Ascending aorta (tissue), 2 donors: Measurements from ENCODE around the gene STEAP3. TPM values are rescaled to one million over a fixed set of nuclear protein-coding genes. Genes with fewer than 3 reads are reported as not detected.

Experiments
- DNase-seq, 2 donors: peaks; one replicate each; pipeline ENCODE4 v3.0.0-alpha.2; 2019; ENCODE audit warnings: low spot score in 2 of 2
- H3K27ac ChIP-seq, 2 donors: fragments of 200-600 bp; sonication (generic); one replicate each; pipeline ENCODE4 v1.5.1; 2016 to 2017; ENCODE audit warnings: mild to moderate bottlenecking in 1 of 2
- H3K27me3 ChIP-seq: fragments of 200-600 bp; sonication (generic); one replicate; pipeline ENCODE4 v1.5.1; 2017
- H3K36me3 ChIP-seq, 2 donors: fragments of 200-600 bp; sonication (generic); one replicate each; pipeline ENCODE4 v1.5.1; 2016
- H3K4me1 ChIP-seq, 2 donors: fragments of 200-600 bp; sonication (generic); one replicate each; pipeline ENCODE4 v1.5.1; 2016 to 2017; ENCODE audit warnings: mild to moderate bottlenecking in 1 of 2
- H3K4me3 ChIP-seq, 2 donors: fragments of 200-600 bp; sonication (generic); one replicate each; pipeline ENCODE4 v1.5.1; 2016 to 2017; ENCODE audit warnings: mild to moderate bottlenecking in 1 of 2
- H3K9me3 ChIP-seq, 2 donors: fragments of 200-600 bp; sonication (generic); one replicate each; pipeline ENCODE4 v1.5.1; 2016
- intact Hi-C: fragments of 100-400 bp; cut with DNase I; formaldehyde crosslinking; loops from one replicate; pipeline ENCODE4 v1.15.1; 2023
- total RNA-seq: library from RNA; depleted of rRNA; stranded (reverse); fragments of >200 nt; gene quantifications from one replicate; pipeline ENCODE4 v1.1.0, GENCODE V29; 2016
- TF ChIP-seq, protein P1 (sequence below), 3 experiments: fragments of 200-600 bp in 2 of 3; fragments of 450-650 bp in 1 of 3; sonication (generic) in 2 of 3; IDR thresholded peaks; one replicate each; pipeline ENCODE4 v1.5.1; 2016 to 2019; ENCODE audit warnings: antibody characterized with exemption in 3 of 3, mild to moderate bottlenecking in 1 of 3, moderate library complexity in 1 of 3

STEAP3 gene
- total RNA-seq, 1 donor from 2014 or later = 34.5 TPM

DNA sequence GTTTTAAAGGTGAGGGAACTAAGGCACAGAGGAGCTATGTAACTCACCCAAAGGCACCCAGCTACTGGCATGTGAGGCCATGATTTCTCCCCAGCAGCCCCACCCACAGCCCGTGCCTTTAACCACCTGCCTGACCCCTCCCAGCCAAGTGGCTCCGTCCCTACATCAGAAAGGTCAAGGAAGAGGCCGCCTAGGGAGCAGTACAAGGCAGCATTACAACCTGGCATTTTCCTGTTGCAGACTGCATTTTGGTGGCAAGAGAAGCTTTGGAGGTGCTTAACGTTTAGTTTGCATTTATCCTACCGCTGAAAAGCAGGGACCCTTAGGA is 17.5 kb downstream of the STEAP3 start:
- no peak for DNase-seq
- TF ChIP-seq, protein P1, sequence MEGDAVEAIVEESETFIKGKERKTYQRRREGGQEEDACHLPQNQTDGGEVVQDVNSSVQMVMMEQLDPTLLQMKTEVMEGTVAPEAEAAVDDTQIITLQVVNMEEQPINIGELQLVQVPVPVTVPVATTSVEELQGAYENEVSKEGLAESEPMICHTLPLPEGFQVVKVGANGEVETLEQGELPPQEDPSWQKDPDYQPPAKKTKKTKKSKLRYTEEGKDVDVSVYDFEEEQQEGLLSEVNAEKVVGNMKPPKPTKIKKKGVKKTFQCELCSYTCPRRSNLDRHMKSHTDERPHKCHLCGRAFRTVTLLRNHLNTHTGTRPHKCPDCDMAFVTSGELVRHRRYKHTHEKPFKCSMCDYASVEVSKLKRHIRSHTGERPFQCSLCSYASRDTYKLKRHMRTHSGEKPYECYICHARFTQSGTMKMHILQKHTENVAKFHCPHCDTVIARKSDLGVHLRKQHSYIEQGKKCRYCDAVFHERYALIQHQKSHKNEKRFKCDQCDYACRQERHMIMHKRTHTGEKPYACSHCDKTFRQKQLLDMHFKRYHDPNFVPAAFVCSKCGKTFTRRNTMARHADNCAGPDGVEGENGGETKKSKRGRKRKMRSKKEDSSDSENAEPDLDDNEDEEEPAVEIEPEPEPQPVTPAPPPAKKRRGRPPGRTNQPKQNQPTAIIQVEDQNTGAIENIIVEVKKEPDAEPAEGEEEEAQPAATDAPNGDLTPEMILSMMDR (IDR thresholded peaks at IDR 0.05) = no peak
- Histone ChIP-seq H3K4me1 (peaks cover 9 to 12% of the 10 kb centered on the region in 2 donors), H3K9me3 (peaks cover 0 to 3% of the 10 kb centered on the region in 2 donors), H3K27me3 (no peaks in the 10 kb centered on the region), H3K36me3 (peaks cover 8 to 10% of the 10 kb centered on the region in 2 donors), H3K27ac (peak overlapping the region; percentile 68 to 91), H3K4me3 (no peak overlapping the region)
- intact Hi-C loops = no loop called here

DNA sequence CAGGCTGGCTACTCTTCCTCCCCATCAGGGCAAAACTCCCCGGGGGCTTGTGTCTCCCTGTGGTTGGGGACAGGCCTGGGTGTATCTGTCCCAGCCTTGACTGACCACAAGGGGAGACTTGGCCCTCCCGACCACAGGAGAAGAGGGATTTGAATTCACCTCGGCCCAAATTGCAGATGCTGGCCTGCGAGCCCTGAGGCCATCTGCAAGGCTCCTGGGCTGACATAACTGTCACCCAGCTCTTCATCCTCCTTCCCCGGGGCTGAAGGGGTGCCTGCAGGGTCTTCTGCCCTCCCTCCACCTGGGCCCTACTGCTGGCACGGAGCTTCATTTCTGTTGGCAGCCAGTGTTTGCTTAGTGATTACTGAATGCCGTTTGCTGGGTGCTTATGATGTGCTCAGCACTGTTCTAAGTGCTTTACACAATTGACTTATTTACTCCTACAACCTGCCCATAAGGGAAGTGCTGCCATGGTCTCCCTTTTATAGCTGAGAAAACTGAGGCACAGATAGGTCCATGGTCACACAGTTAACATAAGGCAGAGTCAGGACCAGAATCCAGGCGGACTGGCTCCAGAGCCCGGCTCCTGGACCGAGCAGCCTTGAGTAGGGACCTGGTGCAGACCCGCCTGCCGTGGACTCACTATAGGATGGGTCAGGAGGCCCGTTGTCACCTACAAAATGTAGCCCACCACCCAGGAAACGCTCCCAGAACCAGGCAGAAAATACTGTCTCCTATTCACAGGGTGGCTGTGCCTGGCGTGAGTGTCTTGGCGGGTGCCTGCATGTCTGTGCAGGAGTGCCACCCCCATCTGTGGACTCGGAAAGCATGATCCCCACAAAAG is 18.9 kb downstream of the STEAP3 start:
- peaks cover 0 to 3% of the 10 kb centered on the region in 2 donors for H3K9me3 ChIP-seq
- intact Hi-C loops = no loop called here
- peaks cover 9 to 12% of the 10 kb centered on the region in 2 donors for H3K36me3 ChIP-seq
- peak overlapping the region in 1 of 2 donors; percentile 48 for H3K27ac ChIP-seq
- H3K4me1 ChIP-seq = peaks cover 9 to 12% of the 10 kb centered on the region in 2 donors
- H3K27me3 ChIP-seq = no peaks in the 10 kb centered on the region
- no peak overlapping the region for H3K4me3 ChIP-seq
- TF ChIP-seq, protein P1 (IDR thresholded peaks at IDR 0.05) = no peak
- no peak for DNase-seq

DNA sequence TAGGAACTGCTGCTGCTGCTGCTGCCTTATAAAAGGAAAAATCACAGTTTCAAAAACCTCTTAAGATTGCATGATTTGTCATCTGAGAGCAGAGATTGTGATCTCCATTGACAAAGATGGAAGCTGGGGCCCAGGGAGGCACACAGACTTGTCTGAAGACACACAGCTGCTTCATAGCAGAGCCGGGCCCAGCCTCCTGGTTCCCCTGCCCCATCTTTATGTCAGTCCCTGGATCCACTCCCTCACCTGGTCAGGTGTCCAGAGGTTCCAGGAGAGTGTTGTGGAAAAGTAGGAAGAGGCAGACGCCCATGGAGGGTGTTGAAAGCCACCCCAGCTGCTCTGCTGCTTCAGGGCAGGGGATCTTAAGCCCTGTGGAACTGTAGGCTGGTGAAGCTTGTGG is 20.0 kb downstream of the STEAP3 start:
- peaks cover 0 to 3% of the 10 kb centered on the region in 2 donors for H3K9me3 ChIP-seq
- H3K27me3 ChIP-seq = no peaks in the 10 kb centered on the region
- peaks cover 9 to 12% of the 10 kb centered on the region in 2 donors for H3K4me1 ChIP-seq
- peaks cover 15% of the 10 kb centered on the region in 2 donors for H3K36me3 ChIP-seq
- no peak overlapping the region for H3K27ac ChIP-seq
- intact Hi-C loops = no loop called here
- no peak for DNase-seq
- TF ChIP-seq, protein P1 (IDR thresholded peaks at IDR 0.05) = no peak
- H3K4me3 ChIP-seq = no peak overlapping the region

DNA sequence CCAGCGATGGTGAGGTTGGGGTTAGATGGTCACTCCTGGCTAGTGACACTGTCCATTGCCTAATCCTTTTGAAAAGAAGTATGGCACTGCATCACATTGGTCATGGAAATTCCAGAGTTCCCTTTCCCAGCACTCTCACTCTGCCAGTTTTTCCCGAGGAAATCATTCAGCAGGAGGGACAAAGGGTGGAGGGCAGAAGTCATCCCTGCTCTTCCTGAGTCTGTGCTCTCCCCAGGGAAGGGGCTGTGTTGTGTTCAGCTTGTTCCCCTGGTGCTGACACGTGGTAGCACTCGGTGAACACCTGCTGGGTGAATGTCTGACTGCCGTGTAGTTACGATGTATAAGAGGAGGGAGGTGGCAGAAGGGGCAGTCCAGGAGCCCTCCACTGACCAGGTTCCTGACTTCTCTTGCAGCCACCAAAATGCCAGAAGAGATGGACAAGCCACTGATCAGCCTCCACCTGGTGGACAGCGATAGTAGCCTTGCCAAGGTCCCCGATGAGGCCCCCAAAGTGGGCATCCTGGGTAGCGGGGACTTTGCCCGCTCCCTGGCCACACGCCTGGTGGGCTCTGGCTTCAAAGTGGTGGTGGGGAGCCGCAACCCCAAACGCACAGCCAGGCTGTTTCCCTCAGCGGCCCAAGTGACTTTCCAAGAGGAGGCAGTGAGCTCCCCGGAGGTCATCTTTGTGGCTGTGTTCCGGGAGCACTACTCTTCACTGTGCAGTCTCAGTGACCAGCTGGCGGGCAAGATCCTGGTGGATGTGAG is 21.6 kb downstream of the STEAP3 start:
- H3K27ac ChIP-seq = no peak overlapping the region
- TF ChIP-seq, protein P1 (IDR thresholded peaks at IDR 0.05) = no peak
- no peak for DNase-seq

DNA sequence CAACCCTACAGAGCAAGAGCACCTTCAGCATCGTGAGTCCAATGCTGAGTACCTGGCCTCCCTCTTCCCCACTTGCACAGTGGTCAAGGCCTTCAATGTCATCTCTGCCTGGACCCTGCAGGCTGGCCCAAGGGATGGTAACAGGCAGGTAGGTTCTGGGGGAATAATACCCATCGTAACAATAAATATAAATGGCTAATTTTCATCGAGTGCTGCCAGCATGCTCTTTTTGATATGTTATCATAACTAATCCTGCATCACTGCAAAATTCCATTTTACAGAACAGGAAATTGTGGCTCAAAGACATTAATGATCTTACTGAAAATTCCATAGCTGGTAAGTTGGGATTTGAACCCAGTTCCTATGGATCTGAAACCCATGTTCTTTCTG is 22.2 kb downstream of the STEAP3 start:
- peaks cover 2% of the 10 kb centered on the region in 2 donors for H3K4me1 ChIP-seq
- H3K27me3 ChIP-seq = no peaks in the 10 kb centered on the region
- H3K4me3 ChIP-seq = no peak overlapping the region
- no peak for DNase-seq
- H3K27ac ChIP-seq = no peak overlapping the region
- peaks cover 15 to 22% of the 10 kb centered on the region in 2 donors for H3K36me3 ChIP-seq
- peaks cover 0 to 3% of the 10 kb centered on the region in 2 donors for H3K9me3 ChIP-seq
- TF ChIP-seq, protein P1 (IDR thresholded peaks at IDR 0.05) = no peak
- intact Hi-C loops = no loop called here

More for the DNA sequence above, 21.6 kb downstream of the STEAP3 start:
- peaks cover 15 to 22% of the 10 kb centered on the region in 2 donors for H3K36me3 ChIP-seq
- peaks cover 7% of the 10 kb centered on the region in 2 donors for H3K4me1 ChIP-seq
- peaks cover 0 to 3% of the 10 kb centered on the region in 2 donors for H3K9me3 ChIP-seq
- no peak overlapping the region for H3K4me3 ChIP-seq
- H3K27me3 ChIP-seq = no peaks in the 10 kb centered on the region
- intact Hi-C loops = no loop called here
